Measurements from ENCODE around the gene SFT2D1.

The SFT2D1 gene

GRCh38 chr6:166275714-166276166 is 66.6 kb downstream of the SFT2D1 start:
- H3K4me3 ChIP-seq (ENCODE audit: low read depth, low read length): no peak overlapping the region
- no peak overlapping the region for H3K27ac ChIP-seq (ENCODE audit: low read depth, low read length)
- peaks cover 19% of the 10 kb centered on the region for H3K27me3 ChIP-seq (ENCODE audit: insufficient read depth, low read length)
- H3K4me1 ChIP-seq (ENCODE audit: control insufficient read depth, insufficient read depth, low read length, unreplicated experiment): no peaks in the 10 kb centered on the region
- no peak overlapping the region for H2AFZ ChIP-seq (ENCODE audit: low read length, unreplicated experiment)
- H3K79me2 ChIP-seq (ENCODE audit: control insufficient read depth, insufficient read depth, low read length, unreplicated experiment): no peaks in the 10 kb centered on the region
- no peaks in the 10 kb centered on the region for H3K36me3 ChIP-seq (ENCODE audit: insufficient read depth, low read length)

- Histone ChIP-seq H3K79me2 (ENCODE audit: control insufficient read depth, insufficient read depth, low read length, unreplicated experiment) (no peaks in the 10 kb centered on the region), H3K4me3 (ENCODE audit: low read depth, low read length) (no peak overlapping the region), H3K4me1 (ENCODE audit: control insufficient read depth, insufficient read depth, low read length, unreplicated experiment) (no peaks in the 10 kb centered on the region), H3K27me3 (ENCODE audit: insufficient read depth, low read length) (peaks cover 20% of the 10 kb centered on the region; the same call in 1 of the 2 replicates), H3K27ac (ENCODE audit: low read depth, low read length) (no peak overlapping the region), H2AFZ (ENCODE audit: low read length, unreplicated experiment) (no peak overlapping the region), H3K36me3 (ENCODE audit: insufficient read depth, low read length) (no peaks in the 10 kb centered on the region)
Observed at GRCh38 chr6:166274739-166275370, 67.5 kb downstream of the SFT2D1 start.

- Histone ChIP-seq H3K36me3 (ENCODE audit: insufficient read depth, low read length) (no peaks in the 10 kb centered on the region), H3K4me1 (ENCODE audit: control insufficient read depth, insufficient read depth, low read length, unreplicated experiment) (no peaks in the 10 kb centered on the region), H3K27me3 (ENCODE audit: insufficient read depth, low read length) (peaks cover 26% of the 10 kb centered on the region), H3K79me2 (ENCODE audit: control insufficient read depth, insufficient read depth, low read length, unreplicated experiment) (no peaks in the 10 kb centered on the region), H3K27ac (ENCODE audit: low read depth, low read length) (no peak overlapping the region), H2AFZ (ENCODE audit: low read length, unreplicated experiment) (no peak overlapping the region), H3K4me3 (ENCODE audit: low read depth, low read length) (no peak overlapping the region)
Observed at GRCh38 chr6:166274163-166274562, 68.2 kb downstream of the SFT2D1 start.

- Histone ChIP-seq H3K79me2 (ENCODE audit: control insufficient read depth, insufficient read depth, low read length, unreplicated experiment) (no peaks in the 10 kb centered on the region), H3K36me3 (ENCODE audit: insufficient read depth, low read length) (no peaks in the 10 kb centered on the region), H3K4me1 (ENCODE audit: control insufficient read depth, insufficient read depth, low read length, unreplicated experiment) (no peaks in the 10 kb centered on the region), H3K27ac (ENCODE audit: low read depth, low read length) (no peak overlapping the region), H3K4me3 (ENCODE audit: low read depth, low read length) (no peak overlapping the region), H3K27me3 (ENCODE audit: insufficient read depth, low read length) (peaks cover 50% of the 10 kb centered on the region), H2AFZ (ENCODE audit: low read length, unreplicated experiment) (no peak overlapping the region)
Observed at GRCh38 chr6:166271376-166271765, 71.0 kb downstream of the SFT2D1 start.

GRCh38 chr6:166270706-166271375 is 71.5 kb downstream of the SFT2D1 start:
- Histone ChIP-seq H3K4me3 (ENCODE audit: low read depth, low read length) (no peak overlapping the region), H3K4me1 (ENCODE audit: control insufficient read depth, insufficient read depth, low read length, unreplicated experiment) (no peaks in the 10 kb centered on the region), H3K36me3 (ENCODE audit: insufficient read depth, low read length) (no peaks in the 10 kb centered on the region), H3K27me3 (ENCODE audit: insufficient read depth, low read length) (peaks cover 53% of the 10 kb centered on the region), H3K27ac (ENCODE audit: low read depth, low read length) (no peak overlapping the region), H2AFZ (ENCODE audit: low read length, unreplicated experiment) (no peak overlapping the region), H3K79me2 (ENCODE audit: control insufficient read depth, insufficient read depth, low read length, unreplicated experiment) (no peaks in the 10 kb centered on the region)

All from ACC112 (cell line).